ENCODE results near the gene ADD3.
"Not testable (repeated sequence)": the region's sequence is repeated elsewhere in the genome, so short reads cannot be mapped to it uniquely, and the experiment has no call there.

Gene ADD3

GRCh38 chr10:110035070-110035921, 27.5 kb downstream of the ADD3 start:
- DNase-seq = no peak

GRCh38 chr10:110036640-110037039, 28.9 kb downstream of the ADD3 start:
- no peak for DNase-seq

GRCh38 chr10:110039254-110039653, 31.5 kb downstream of the ADD3 start:
- DNase-seq = no peak

DNA sequence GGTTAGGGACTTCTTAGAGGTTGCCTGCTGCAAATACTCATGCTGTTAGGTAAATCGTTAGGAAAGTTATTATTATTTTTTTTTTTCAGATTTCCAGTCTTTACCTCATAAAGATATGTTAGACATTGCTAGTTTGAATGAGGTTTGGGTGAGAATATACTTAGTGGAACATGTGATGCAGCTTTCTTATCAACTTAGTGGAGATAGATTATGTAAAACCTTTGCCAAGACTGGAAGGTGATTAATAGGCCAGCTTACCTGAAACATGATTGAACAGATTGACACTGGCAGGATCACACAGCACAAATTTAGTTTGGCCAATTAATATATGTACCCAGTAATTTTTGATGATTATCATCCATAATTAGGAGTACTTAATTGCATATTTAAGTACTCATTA, 32.3 kb downstream of the ADD3 start:
- no peak for DNase-seq

DNA sequence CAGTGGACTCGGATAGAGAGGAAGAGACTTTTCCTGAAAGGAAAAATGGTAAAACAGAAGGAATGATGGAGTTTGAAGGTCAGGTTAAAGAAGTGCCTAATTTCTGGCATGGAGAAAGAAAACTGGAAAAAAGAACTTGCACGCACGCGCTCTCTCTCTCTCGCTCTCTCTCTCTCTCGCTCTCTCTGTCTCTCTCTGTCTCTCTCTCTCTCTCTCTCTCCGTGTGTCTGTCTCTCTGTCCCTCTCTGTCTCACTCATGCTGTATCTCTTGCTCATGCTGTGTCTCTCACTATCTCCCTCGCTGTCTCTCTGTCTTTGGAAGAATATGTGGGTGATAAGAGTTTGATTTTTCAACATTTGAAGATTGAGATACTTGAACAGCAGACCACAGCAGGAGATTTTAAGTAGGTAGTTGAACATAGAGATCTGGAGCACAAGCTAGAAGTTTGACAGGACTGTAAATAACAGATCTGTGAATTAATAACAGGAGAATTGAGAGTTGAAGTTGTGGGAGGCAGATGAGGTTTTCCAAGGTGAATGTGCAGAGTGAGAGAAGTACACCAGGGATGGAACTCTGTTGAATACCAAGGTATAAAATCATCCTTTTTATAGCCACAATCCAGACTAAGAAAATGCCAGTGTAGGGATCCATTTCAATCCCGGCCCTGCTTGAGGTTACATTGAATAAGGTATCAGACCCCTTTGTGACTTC, 33.1 kb downstream of the ADD3 start:
- DNase-seq = no peak

GRCh38 chr10:110041479-110041829, 33.7 kb downstream of the ADD3 start:
- DNase-seq = no peak

- no peak for DNase-seq
These were observed 34.4 kb downstream of the ADD3 start for GRCh38 chr10:110042181-110042580.

DNA sequence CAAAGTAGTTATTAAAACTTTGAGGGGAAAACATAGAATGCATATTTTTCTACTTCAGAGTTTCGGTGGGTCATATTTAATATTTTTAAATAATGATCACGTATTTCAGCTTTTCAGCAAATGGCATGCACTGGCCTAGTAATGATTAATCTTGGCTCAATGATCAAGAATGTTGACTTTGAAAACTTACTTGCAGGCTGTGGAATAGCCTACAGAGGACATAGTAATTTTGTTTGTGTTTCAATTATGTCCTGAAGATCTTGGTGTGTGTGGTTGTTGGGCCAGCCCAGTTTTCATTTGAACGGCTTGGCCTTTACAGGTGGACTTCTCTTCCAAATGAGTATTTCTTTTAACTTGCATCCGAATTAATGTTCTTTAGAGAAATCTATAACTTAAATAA, 35.1 kb downstream of the ADD3 start:
- no peak for DNase-seq

- DNase-seq = no peak
These were observed 36.9 kb downstream of the ADD3 start for GRCh38 chr10:110044681-110045080.

- DNase-seq = no peak
These were observed 38.0 kb downstream of the ADD3 start for GRCh38 chr10:110045772-110046171.

- not testable (repeated sequence) for DNase-seq
These were observed 40.4 kb downstream of the ADD3 start for GRCh38 chr10:110048145-110048544.

- no peak for DNase-seq
These were observed 41.0 kb downstream of the ADD3 start for GRCh38 chr10:110048781-110049180.

DNA sequence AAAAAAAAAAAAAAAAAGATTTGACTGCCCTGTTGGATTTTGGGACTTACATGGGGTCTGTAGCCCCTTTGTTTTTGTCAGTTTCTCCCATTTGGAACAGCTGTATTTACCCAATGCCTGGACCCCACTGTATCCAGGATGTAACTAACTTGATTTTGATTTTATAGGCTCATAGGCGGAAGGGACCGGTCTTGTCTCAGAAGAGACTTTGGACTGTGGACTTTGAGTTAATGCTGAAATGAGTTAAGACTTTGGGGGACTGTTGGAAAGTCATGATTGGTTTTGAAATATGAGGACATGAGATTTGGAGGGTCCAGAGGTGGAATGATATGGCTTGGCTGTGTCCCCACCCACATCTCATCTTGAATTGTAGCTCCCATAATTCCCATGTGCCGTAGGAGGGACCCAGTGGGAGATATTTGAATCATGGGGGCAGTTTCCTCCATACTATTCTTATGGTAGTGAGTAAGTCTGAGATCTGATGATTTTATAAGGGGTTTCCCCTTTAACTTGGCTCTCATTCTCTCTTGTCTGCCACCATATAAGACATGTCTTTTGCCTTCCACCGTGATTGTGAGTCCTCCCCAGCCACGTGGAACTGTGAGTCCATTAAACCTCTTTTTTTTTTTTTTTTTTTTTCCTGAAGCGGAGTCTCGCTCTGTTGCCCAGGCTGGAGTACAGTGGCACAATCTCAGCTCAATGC, 42.3 kb downstream of the ADD3 start:
- not testable (repeated sequence) for DNase-seq

DNA sequence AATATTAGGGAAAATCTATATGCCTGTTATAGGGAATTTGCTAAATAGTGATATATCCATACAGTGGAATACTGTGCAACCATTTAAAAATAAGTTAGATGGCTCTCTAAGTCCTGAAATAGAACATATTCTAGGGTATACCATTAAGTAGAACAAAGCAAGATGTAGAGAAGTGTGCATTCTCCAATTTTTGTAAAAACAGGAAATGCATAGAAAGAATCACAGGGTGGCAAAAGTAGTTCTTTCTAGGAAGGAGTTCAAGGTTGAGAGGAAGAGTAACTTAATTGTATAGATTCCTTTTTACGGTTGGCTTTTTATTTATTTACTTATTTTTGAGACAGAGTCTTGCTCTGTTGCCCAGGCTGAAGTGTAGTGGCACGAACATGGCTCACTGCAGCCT, 43.7 kb downstream of the ADD3 start:
- no peak for DNase-seq

DNA sequence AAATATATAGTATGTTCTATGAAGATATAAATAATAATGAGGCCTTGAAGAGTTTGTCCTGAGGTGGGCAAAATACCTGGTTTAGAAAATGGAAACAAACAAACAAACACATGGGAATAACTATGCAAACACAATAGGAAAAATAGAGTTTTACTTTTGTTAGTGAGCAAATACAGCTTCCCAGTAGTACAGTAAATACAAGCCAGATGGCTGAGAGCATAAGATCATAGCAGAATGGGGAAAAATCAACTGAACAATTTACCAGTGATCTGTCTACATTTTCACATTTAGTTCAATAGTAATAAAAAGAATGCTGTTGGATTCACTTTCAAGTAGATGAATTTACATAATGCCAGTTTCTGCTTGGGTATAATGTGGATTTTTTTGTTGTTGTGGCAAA, 45.1 kb downstream of the ADD3 start:
- no peak for DNase-seq

DNA sequence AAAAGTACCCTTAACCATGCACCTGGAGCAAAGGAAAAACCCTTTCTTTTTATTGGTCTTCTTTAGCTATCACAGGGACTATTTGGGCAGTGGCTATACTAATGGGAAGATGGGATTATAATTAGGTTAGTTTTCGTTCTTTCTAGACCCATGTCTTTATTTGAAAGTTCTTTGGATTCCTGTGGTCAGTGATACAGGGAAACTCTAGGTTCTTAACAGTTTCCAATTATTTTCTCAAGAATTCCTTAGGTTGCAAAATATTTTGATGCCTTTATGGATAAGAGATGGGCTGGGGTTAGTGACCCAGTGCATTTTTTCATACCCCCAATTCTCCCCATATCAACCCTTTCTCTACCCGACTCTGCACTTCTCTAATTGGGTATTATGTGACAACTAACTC, 49.0 kb downstream of the ADD3 start:
- no peak for DNase-seq

DNA sequence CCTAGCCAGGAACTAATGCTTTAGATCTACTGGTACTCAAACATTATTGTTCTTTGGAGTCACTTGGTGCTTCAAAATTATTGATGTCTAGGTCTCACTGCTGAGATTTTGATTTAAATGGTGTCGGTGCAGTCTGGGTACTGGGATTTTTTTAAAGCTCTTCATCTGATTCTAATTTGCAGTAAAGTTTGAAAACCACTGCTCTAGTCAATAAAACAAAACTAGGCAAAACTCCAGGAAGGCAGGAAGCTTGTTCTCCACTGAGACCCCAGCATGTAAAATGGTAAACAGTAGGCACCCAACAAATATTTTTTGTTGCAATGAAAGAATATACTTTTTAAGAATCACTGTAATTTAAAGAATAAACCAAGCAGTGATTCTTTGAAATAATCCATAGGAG, 49.7 kb downstream of the ADD3 start:
- no peak for DNase-seq

DNA sequence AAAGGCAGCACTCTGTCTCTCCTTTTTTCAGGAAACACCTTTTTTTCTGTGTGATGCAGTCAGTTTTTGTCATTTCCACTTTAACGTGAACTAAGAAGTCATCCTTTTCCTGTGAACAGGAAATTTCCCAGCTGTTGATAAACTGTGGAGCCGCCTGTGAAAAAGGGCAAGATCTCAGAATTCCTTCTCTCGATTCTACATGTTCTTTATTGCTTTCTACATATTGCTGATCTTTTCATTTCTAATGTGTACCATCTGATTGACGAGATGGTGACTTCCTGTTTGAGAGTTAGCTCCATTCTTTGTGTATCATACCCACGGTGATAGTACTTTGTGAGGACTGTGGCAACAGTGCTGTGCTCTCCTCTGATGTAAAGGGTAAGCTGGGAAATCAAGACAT, 50.4 kb downstream of the ADD3 start:
- no peak for DNase-seq

- no peak for DNase-seq
These were observed 52.1 kb downstream of the ADD3 start for GRCh38 chr10:110059925-110060324.

- DNase-seq = no peak
These were observed 53.9 kb downstream of the ADD3 start for GRCh38 chr10:110061687-110062086.

- no peak for DNase-seq
These were observed 57.5 kb downstream of the ADD3 start for GRCh38 chr10:110065269-110065668.

DNA sequence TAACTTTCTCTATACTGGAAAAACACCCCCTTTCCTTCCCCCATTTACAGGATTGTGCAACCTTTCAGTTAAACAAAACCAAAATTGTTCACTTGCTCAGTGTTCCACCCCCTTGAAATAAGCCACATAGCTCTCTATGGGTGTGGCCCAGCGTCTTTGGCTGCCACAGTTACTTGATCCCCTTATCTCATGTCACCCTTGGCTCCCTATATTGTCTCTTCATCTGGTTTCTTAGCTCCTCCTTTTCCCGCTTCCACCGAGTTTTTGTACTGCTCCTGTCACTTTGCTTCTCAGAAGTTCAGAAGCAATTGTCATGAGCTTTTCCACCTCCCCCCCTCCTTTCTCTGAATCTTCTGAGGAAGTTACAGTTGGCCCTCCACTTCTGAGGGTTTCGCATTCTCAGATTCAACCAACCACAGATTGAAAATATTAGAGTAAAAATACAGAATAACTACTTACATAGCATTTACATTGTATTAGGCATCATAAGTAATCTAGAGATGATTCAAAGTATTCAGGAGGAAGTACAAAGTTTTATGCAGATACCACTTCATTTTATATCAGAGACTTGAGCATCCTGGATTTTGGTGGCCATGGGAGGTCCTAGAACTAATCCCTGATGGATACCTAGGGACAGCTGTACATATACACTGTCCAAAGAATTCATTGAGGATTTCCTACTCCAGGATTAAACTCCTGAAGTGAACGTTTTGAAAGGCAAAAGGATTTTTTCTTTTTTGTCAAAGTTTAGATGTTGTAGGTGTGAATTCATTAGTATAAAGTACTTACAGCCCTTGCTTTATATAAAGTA, 60.4 kb downstream of the ADD3 start:
- no peak for DNase-seq

DNA sequence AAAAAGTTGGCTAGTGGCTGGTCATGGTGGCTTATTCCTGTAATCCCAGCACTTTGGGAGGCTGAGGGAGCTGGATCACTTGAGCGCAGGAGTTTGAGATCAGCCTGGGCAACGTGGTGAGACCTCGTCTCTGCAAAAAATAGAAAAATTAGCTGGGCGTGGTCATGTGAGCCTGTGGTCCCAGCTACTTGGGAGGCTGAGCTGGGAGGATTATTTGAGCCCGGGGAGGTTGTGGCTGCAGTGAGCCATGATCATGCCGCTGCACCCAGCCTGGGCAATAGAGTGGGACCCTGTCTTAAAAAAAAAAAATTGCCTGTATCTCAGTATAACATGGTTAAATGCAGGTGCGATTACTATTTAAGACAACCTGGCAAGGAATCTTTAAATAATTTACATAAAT, 61.0 kb downstream of the ADD3 start:
- no peak for DNase-seq
